Measurements from ENCODE around the gene DOCK1.

Gene DOCK1

DNA sequence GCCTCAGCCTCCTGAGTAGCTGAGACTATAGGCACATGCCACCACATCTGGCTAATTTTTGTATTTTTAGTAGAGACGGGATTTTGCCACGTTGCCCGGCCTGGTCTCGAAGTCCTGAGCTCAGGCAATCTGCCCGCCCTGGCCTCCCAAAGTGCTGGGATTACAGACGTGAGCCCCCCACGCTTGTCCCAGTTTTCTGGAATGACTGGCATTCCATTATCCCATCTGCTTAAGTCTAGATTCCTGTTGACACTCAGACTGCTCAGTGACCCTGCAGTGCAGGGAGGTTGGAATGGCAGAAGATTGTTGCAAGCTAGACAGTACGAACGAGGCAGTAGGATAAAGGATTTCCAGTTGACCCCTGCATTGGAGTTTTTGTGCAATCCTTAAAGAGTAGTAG is 508.8 kb downstream of the DOCK1 start:
- DNase-seq: no peak

DNA sequence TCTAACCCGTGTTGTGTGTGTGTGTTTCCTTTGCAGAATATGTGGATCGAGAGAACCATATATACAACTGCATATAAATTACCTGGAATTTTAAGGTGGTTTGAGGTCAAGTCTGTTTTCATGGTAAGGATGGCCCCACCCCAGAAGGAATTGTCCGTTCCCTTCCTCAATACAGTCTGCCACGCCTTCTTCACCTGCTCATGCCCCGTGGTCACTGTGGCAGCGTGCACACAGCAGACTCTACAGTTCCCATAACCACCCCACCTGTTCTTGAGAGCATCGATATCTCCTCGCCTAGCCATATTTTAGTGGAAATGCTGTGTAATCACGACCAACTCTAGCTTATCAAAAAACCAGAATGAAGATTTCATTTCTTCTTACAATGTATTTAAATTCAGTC is 509.9 kb downstream of the DOCK1 start:
- DNase-seq: no peak

DNA sequence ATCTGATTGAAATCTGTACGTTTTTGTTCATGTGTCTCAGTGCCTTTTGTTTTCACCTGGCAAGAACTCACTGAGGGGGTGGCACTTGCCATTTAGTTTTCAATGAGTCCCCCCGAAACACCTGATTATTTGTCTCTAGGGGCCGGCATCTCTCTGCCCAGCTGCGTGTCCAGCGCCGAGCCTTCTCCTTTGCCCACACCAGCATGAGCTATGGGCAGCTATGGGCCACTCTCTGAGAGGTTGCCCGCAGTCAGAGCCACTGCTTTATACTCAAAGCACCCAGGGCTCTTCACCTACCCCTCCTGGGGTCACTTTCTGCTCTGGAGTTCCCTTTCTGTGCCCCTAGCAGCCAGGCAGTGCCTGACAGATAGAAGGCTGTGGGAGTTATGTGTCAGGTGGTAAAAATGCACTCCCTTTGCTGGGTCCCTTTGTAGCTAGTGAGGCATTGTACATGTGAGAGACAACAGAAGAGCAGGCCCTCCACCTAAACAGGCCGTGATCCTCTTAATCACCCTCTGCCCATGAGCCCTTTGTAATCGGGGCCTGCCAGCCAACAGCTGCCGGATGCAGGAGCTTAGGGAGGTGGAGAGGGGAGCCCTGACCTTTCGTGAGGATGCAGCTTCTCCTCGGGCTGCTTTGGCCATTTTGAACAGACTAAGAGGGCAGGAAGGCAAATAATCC is 510.8 kb downstream of the DOCK1 start:
- DNase-seq: no peak

DNA sequence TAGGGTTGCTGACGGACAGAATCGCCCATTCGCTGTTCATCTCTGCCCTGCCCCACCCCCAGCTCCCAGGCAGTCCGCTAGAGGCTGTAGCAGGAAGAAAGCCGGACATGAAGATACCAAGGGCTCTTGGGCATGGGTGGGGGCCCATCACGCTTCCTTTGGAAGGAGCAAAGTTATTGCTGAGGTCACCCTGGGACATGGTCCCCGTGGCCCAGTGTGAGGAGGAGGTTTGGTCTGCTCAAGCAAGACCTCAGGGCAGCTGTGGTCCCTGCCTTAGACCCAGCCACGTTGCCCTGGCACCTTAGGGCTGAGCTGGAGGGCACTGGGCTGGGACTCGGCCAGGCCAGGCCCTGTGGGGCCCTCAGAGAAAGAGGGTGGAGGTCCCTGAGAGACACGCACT is 511.8 kb downstream of the DOCK1 start:
- DNase-seq: no peak

DNA sequence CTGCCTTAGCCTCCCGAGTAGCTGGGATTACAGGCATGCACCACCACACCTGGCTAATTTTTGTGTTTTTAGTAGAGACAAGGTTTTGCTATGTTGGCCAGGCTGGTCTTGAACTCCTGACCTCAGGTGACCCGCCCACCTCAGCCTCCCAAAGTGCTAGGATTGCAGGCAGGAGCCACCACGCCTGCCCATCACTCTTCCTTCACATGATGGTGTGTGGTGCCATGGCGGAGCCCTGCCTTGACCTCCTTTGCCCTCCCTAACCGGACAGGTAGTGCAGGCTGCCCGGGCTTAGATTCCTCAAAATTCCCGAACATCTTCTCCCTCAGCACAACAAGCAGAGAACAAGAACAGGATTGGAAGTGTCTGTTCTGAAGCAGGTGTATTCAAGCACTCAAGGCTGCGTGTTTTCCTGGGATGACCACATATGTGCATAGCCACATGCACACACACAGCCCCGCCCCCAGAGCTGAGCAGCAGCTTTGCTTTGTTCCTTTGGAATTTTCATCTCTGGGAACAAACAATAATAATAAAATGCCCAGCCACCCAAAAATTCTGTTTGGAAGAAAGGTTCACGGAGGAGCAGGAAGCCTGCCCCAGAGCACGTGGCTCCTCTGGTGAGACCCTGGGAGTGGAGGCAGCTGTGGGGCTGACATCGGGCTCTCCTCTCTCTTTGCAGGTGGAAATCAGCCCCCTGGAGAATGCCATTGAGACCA is 512.6 kb downstream of the DOCK1 start:
- DNase-seq: no peak

DNA sequence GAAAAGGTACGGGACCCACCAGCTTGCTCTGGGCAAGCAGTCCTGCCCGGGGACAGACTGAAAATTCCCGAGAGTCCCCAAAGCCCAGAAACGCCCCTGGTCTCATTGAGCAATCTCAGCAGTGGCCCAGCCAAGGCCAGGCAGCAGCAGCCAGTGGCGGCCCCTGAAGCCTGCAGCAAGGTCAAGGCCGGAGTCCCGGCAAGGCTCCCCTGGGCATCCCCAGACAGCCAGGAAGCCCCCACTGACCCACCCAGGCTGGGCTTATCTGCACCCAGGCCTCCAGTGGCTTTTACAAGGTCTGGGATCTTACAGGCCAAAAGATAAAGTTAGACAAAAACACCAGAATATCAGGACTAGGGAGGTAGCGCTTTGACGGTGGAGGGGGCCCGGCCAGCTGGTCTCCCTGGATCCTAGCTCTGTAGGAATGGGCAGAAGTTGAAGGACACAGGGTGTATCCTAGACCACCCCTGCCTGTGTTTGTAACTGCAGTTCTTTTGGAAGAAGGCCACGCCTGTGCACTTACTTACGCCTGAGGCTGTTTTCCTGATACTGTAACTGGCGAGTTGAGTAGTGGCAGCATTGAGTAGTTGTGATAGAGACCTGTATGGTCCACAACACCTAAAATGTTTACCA is 513.4 kb downstream of the DOCK1 start:
- DNase-seq: no peak

DNA sequence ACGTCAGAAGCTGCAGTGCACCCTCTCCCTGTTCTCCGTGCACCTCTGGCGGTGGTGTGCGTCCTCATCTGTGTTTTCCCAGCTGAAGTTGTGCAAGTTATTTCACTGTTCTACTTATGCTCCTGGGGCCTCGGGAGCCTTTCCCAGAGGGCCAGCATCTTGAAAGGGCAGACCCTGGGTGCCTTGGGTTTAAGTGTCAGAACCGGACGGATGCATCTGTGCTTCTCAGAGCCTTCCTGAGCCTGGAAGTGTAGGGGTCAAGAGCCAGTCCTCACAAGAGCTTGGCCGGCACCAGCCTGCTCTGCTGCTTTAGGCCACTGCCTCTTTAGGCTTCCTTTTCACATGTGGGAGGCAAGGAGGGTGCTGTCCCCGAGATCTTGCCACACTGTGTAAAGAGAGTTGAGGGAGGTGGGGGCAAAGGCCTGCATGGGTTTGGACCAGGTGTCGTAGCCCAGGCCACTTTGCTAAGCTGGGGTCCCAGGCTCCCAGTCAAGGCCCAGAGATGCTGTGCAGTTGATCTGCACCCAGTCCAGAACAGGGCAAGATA is 515.0 kb downstream of the DOCK1 start:
- no peak for DNase-seq

DNA sequence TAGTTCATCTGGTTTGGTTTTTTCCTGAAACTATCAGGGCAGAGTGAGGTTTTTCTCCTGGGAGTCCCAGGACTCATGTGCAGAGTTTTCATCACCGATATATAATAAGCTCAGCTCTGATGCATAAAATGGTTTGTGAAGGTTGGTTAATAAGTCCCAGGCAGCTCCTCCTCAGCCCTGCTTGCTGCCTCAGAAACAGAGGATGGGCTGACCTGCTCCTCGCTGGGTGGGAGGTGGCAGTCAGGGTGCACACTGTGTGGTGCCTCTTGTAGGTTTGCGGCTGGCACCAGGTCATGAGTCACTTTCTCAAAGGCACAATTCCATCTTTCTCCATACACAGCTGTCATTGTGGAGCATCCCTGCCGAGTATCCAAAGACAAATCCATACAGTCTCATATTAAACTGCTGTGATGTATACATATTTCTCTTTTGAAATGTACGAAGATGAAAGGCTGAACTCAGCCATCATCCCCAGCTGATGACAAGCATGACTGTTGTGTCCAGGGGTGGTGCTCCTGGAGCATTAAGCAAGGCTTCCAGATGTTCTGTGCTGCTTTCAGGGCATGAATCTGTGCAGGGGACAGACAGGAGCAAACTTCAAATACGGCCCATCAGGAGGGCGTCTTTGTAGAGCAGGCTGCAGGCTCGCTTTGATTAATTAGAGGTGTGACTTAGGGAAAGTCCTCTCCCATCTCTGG is 518.1 kb downstream of the DOCK1 start:
- DNase-seq: no peak

DNA sequence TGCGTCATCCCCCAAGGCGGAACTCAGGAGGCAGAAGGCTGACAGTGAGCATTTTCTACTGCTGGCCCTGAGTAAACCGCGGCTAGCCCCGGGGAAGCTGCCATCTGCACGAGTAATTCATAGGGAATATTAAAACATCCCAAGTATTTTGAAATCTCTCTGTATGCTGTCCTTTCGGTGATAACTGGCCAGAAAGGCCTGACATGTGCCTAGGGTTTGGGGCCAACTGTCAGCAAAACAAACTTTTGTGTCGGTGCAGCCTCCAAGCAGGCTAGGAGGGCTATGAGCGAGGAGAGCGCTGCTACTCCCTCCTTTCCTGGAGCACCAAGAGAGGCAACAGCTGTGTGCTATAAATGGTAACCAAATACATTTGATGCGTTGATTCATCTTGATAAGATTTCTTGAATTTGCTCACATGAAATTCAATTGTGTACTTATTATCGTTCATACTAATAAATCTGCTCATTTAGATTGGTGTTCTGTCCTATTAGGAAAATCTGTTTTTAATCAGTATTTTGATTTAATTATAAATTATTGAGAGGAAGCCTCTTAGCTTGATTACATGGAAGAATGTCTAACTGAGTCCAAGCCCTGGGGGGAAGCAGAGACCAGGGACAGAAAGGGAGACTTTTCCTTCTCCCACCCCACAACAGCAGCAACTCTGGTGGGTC is 519.5 kb downstream of the DOCK1 start:
- DNase-seq: no peak

DNA sequence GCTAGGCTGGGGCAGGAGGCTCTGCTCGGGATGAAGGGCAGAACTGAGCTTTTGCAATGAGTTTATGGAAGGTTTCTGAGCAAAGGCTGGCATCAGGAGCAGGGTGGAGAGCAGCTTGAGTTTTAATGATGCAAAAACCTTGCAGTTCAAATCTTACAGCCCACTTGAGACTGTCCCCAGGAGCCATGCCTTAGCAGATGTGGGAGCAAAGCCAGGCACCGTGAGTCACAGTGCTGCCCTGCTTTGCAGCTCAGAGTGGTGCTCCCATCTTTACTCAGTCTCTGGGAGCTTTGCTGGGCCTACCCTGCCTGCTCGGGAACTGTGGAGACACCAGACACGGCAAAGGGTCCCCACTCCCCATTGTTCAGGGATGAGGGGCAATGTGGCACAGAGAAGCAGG is 521.5 kb downstream of the DOCK1 start:
- no peak for DNase-seq

DNA sequence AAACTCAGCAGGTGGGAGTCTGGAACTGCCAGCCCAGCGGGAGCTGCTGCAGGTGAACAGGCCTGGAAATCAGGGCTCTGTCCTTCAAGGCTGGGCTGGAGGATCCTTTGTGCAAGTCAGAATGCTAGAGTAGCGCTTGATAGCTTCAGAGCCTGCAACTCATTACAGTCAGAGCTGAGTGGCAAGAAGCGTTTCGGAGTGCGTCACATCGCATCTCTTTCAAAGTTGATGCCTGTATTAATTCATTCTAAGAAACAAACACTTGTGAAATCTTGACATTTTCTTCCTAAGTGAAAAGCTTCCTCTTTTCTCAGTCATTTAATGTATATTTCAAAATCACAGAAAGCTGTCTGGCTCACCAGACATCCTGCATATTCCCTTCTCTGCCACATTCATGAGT is 522.7 kb downstream of the DOCK1 start:
- DNase-seq: no peak

DNA sequence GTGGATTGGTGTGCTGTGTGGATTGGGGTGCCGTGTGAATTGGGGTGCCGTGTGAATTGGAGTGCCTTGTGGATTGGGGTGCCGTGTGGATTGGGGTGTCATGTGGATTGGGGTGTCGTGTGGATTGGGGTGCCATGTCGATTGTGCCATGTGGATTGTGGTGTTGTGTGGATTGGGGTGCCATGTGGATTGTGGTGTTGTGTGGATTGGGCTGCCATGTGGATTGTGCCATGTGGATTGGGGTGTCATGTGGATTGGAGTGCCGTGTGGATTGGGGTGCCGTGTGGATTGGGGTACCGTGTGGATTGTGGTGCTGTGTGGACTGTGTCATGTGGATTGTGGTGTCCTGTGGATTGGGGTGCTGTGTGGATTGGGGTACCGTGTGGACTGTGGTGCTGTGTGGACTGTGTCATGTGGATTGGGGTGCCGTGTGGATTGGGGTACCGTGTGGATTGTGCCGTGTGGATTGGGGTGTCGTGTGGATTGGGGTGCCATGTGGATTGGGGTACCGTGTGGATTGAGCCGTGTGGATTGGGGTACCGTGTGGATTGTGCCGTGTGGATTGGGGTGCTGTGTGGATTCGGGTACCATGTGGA is 523.3 kb downstream of the DOCK1 start:
- no peak for DNase-seq

DNA sequence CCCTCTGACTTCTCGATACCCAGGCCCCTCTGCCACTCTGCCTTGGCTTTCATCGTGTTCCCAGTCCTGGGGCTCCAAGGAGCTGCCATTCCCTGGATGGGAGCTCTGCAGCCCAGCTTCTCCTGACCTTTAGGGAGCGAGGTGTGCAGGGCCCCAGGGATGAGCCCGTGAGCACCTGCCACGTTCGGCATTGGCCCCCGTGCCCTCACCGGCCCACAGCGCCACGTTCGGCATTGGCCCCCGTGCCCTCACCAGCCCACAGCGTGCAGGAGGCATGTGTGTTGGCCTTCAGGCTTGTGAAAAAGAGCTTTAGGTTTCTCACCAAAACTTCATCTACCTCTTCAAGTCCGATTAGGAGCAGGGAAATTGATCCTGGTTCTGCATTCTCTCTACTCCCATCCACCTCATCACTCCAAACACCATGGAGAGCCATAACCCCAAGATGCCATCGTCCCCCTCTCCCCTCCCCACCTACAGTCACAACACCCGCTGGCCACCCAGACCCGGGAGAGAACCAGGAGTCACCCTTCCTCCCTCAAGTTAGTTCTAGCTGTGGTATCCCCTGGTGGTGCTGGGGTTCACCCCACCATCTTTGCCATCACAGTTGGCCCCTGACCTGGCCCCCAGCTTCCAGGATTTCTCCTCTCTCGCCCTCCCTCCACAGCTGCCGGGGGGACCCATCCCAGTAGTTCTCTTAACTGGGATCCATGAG is 524.5 kb downstream of the DOCK1 start:
- no peak for DNase-seq

DNA sequence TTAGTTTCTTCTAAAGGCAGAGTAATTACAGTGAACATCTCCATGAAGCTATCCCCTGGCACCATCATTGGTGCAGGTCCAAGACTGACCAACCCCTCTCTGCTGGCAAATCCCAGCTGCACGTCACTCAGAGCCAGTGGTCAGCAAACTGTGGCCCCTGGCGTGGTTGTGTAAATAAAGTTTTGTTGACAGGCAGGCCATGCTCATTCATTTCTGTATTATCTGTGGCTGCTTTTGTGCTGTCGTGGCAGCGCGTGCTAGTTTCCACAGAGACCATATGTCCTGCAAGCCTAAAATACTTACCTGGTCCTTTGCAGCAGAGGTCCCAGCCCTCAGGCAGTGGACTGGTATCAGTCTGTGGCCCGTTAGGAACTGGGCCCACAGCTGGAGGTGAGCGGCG is 526.3 kb downstream of the DOCK1 start:
- DNase-seq: no peak

DNA sequence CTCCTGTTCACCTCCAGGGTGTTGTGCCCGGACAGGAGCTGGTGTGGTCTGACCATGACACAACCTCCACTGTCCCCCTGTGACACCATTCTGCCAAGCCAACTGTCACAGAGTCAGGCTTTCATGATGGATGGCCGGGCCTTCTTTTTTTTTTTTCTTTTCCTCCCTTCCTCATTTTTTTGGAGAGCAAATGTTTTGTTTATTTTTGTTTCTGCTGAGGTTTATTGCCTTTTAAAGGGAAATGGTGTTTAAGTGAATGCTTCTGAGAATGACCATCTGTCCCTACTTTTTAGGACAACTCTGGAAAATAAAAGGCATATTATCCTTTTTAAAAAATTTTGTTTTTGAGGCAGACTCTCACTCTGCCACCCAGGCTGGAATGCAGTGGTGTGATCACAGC is 528.8 kb downstream of the DOCK1 start:
- DNase-seq: no peak

DNA sequence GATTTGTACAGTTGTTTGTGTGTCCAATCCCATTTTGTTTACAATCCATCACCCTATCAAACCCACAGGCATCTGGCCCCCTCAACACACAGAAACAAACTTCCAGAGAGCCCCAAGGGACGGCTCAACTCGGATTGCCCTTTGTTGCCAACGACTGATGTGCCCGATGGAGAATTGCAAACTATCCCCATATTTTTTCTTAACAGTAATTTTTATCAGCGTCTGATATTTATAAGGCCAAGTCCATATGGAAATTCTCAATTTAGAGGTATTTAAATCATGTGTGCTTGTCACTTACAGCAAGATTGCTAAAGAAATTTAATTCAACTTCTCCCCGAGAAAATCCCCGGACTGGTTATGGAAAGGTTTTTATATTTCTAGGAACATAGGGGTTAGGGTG is 530.0 kb downstream of the DOCK1 start:
- DNase-seq: no peak

DNA sequence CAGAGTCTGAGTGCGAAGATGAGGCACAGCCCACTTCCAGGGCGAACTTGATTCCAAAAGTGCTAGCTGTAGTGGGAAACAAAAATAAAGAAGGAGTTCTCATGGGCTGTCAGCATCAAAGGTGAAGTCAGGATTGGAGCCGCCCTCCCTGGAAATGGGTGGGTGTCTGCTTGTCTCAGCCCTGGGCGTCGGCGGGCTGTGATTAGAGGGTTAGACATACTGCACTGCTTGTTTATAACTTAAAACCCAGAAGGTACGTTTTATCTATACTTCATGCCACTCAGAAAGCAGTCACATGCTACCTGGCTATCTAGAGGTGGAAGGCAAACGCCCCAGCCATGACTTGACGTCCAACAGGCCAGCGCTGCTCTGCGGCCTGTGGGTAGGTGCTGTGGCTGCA is 535.1 kb downstream of the DOCK1 start:
- DNase-seq: no peak

DNA sequence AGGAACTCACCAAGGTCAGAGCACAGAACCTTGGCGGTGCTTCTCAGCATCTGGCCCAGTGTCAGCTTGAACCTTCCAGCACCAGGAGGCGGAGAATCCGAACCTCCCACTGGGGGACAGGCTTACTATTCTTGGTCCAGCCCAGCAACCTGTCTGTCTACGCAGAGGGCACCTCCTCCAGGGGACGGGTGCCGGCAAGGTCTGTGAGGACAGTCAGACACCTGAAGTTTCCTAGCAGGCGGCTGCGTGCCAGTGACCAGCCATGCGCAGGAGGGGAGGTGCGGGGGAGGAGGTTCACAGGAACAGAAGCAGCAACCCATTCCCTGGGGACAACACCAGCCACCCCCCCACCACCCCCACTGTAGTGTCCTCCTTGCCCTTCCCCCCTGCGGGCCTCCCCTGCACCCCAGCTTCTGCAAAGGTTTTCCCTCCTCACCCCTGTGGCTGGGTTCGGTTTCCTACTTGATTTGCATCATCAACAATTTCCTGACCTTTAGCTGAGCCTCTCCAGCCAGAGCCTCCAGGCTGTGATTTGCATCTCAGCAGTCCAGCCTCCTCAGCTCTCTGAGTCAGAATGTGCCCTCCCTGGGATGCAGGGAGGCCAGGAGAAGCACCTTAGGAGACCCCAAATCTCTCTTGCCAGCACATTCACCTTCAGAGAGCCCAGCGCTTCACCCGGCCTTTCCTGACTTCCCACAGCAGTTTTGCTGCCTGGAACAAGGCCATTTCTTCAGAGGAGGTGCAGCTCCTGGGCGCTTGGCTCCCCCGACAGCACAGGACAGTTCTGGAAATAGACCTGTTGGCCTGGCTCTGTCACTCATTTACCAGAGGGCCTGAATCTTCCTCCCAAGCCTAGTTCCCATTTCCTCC is 536.4 kb downstream of the DOCK1 start:
- DNase-seq: no peak

DNA sequence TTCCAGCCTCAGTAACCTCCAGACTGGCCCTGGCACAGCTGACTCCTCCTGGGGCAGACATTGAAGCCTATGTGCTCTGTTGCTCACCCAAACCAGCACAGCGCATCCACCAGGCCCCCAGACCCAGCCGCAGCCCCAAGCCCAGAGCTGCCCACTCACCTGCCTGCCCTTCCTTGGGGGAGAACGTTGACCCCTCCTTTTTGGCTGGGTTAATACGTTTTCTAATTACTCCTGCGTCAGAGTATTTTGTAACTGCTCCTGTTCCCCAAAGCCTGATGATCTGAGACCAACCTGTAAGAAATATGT is 536.9 kb downstream of the DOCK1 start:
- no peak for DNase-seq

DNA sequence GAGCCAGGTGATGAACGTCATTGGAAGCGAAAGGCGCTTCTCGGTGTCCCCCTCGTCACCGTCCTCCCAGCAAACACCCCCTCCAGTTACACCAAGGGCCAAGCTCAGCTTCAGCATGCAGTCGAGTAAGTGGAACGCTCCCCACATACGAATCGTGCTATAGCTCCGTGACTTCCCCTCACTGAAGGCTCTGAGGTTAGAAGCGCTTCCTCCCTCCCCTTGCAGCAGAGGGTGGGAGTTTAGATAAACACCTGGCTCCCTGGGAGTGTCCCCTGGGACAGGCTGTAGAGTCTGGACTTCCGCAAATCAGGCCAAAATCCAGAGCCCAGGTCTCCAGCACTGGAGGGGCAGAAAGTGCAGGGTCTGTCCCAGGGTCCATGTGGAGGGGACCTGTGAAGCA is 538.9 kb downstream of the DOCK1 start:
- no peak for DNase-seq

DNA sequence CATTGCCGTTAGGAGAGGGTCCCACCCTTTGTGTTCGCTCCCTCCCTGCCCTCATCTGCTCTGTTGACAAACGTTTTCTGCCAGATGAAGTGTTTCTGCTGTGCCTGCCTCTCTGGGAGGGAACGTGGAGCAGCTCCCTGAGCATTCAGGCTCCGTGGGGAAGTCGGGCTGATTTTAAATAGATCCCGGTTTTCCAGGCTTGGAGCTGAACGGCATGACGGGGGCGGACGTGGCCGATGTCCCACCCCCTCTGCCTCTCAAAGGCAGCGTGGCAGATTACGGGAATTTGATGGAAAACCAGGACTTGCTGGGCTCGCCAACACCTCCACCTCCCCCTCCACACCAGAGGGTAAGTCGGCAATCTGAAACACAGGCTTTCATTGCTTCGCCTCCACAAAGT is 542.0 kb downstream of the DOCK1 start:
- no peak for DNase-seq

Measured in NCI-H2107 (cell line).